Measurements from ENCODE around the gene NEURL3.

Gene NEURL3

GRCh38 chr2:96484091-96484490 is 21.1 kb downstream of the NEURL3 start:
- no peaks in the 10 kb centered on the region for H3K27me3 ChIP-seq (ENCODE audit: insufficient read depth, low read length, poor library complexity, severe bottlenecking)
- H3K4me1 ChIP-seq (ENCODE audit: insufficient read depth, low read length, poor library complexity, severe bottlenecking), result no peaks in the 10 kb centered on the region
- no peaks in the 10 kb centered on the region for H3K79me2 ChIP-seq (ENCODE audit: insufficient read depth, low read length)
- H3K9me3 ChIP-seq (ENCODE audit: insufficient read depth, low read depth, low read length), result no peaks in the 10 kb centered on the region
- H4K20me1 ChIP-seq (ENCODE audit: insufficient read depth, low read length, poor library complexity, severe bottlenecking), result no peaks in the 10 kb centered on the region
- no peak overlapping the region for H3K4me2 ChIP-seq (ENCODE audit: low read depth, low read length, poor library complexity, severe bottlenecking)
- H3K9me2 ChIP-seq (replicated peaks; ENCODE audit: low read depth, low read length), result no peaks in the 10 kb centered on the region
- no peak overlapping the region for H3K9ac ChIP-seq (ENCODE audit: low read depth, low read length, poor library complexity, severe bottlenecking)
- H3K4me3 ChIP-seq (ENCODE audit: low read length, poor library complexity, severe bottlenecking), result no peak overlapping the region
- H3F3A ChIP-seq (ENCODE audit: low read depth), result no peaks in the 10 kb centered on the region
- no peaks in the 10 kb centered on the region for H3K36me3 ChIP-seq (ENCODE audit: insufficient read depth, low read length)
- no peak overlapping the region for H2AFZ ChIP-seq (ENCODE audit: low read length)
- TF ChIP-seq CTCF (conservative IDR thresholded peaks at IDR 0.05; ENCODE audit: low read length), result no peak
- no peak for TF ChIP-seq EZH2phosphoT487 (IDR thresholded peaks at IDR 0.05; ENCODE audit: borderline replicate concordance)

GRCh38 chr2:96477458-96477857 is 27.7 kb downstream of the NEURL3 start:
- no peak overlapping the region for H3K4me2 ChIP-seq (ENCODE audit: low read depth, low read length, poor library complexity, severe bottlenecking)
- no peak overlapping the region for H3K9ac ChIP-seq (ENCODE audit: low read depth, low read length, poor library complexity, severe bottlenecking)
- H4K20me1 ChIP-seq (ENCODE audit: insufficient read depth, low read length, poor library complexity, severe bottlenecking), result no peaks in the 10 kb centered on the region
- no peaks in the 10 kb centered on the region for H3K4me1 ChIP-seq (ENCODE audit: insufficient read depth, low read length, poor library complexity, severe bottlenecking)
- no peaks in the 10 kb centered on the region for H3K9me2 ChIP-seq (replicated peaks; ENCODE audit: low read depth, low read length)
- TF ChIP-seq EZH2phosphoT487 (IDR thresholded peaks at IDR 0.05; ENCODE audit: borderline replicate concordance) (no peak), CTCF (conservative IDR thresholded peaks at IDR 0.05; ENCODE audit: low read length) (no peak)
- no peaks in the 10 kb centered on the region for H3K79me2 ChIP-seq (ENCODE audit: insufficient read depth, low read length)
- no peaks in the 10 kb centered on the region for H3K27me3 ChIP-seq (ENCODE audit: insufficient read depth, low read length, poor library complexity, severe bottlenecking)
- H2AFZ ChIP-seq (ENCODE audit: low read length), result no peak overlapping the region
- no peaks in the 10 kb centered on the region for H3K36me3 ChIP-seq (ENCODE audit: insufficient read depth, low read length)
- no peaks in the 10 kb centered on the region for H3K9me3 ChIP-seq (ENCODE audit: insufficient read depth, low read depth, low read length)
- H3K4me3 ChIP-seq (ENCODE audit: low read length, poor library complexity, severe bottlenecking), result no peak overlapping the region
- no peaks in the 10 kb centered on the region for H3F3A ChIP-seq (ENCODE audit: low read depth)

GRCh38 chr2:96471772-96472171 is 33.4 kb downstream of the NEURL3 start:
- Histone ChIP-seq H3F3A (ENCODE audit: low read depth) (no peaks in the 10 kb centered on the region), H3K27me3 (ENCODE audit: insufficient read depth, low read length, poor library complexity, severe bottlenecking) (no peaks in the 10 kb centered on the region), H3K79me2 (ENCODE audit: insufficient read depth, low read length) (no peaks in the 10 kb centered on the region), H3K9me3 (ENCODE audit: insufficient read depth, low read depth, low read length) (no peaks in the 10 kb centered on the region), H3K4me3 (ENCODE audit: low read length, poor library complexity, severe bottlenecking) (no peak overlapping the region), H4K20me1 (ENCODE audit: insufficient read depth, low read length, poor library complexity, severe bottlenecking) (no peaks in the 10 kb centered on the region), H3K9ac (ENCODE audit: low read depth, low read length, poor library complexity, severe bottlenecking) (no peak overlapping the region), H3K4me1 (ENCODE audit: insufficient read depth, low read length, poor library complexity, severe bottlenecking) (no peaks in the 10 kb centered on the region), H3K9me2 (replicated peaks; ENCODE audit: low read depth, low read length) (no peaks in the 10 kb centered on the region), H3K4me2 (ENCODE audit: low read depth, low read length, poor library complexity, severe bottlenecking) (no peak overlapping the region), H2AFZ (ENCODE audit: low read length) (no peak overlapping the region), H3K36me3 (ENCODE audit: insufficient read depth, low read length) (no peaks in the 10 kb centered on the region)
- no peak for TF ChIP-seq EZH2phosphoT487 (IDR thresholded peaks at IDR 0.05; ENCODE audit: borderline replicate concordance)
- TF ChIP-seq CTCF (conservative IDR thresholded peaks at IDR 0.05; ENCODE audit: low read length), result no peak
